ENCODE measurements around the gene EYA4.
"Not testable (repeated sequence)": the region's sequence is repeated elsewhere in the genome, so short reads cannot be mapped to it uniquely, and the experiment has no call there.

EYA4 gene

GRCh38 chr6:133528566-133528965, 287.4 kb downstream of the EYA4 start:
- no peak for DNase-seq (ENCODE audit: low read depth in 2 of 2)

DNA sequence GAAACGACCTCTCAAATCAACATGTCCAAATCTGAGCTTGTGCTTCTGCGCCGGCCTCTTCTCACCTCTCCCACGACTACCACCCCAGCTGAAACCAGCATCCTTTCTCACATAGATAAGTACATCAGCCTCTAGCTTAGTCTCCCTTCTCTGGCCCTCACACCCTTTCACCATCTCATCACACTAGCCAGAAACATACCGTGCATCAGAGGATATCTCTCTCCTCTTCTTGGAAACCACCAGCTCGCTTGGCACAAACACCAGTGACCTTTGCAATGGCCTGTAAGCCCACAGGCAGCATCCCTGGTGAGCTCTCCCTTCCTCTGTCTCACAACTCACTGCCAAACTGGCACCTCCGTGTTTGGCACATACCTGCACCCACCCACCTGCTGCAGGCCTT, 291.8 kb downstream of the EYA4 start:
- no peak for DNase-seq (ENCODE audit: low read depth in 2 of 2)

- DNase-seq (ENCODE audit: low read depth in 2 of 2): no peak
These were observed 298.5 kb downstream of the EYA4 start for GRCh38 chr6:133539502-133540259.

GRCh38 chr6:133540361-133540760, 299.2 kb downstream of the EYA4 start:
- DNase-seq (ENCODE audit: low read depth in 2 of 2): no peak

GRCh38 chr6:133541040-133541439, 299.9 kb downstream of the EYA4 start:
- no peak for DNase-seq (ENCODE audit: low read depth in 2 of 2)

GRCh38 chr6:133542056-133542821, 301.1 kb downstream of the EYA4 start:
- DNase-seq (ENCODE audit: low read depth in 2 of 2): no peak

DNA sequence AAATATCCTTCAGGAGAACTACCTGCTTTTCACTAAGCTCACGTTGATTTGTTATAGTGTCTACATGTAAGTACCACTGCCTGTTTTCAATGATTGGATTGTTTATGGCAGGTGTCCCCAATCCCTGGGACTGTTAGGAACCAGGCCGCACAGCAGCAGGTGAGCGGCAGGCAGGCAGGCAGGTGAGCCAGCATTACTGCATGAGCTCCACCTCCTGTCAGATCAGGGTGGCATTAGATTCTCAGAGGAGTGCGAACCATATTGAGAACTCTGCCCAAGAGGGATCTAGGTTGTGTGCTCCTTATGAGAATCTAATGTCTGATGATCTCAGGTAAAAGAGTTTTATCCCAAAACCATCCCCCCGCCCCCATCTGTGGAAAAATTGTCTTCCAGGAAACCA, 303.3 kb downstream of the EYA4 start:
- DNase-seq (ENCODE audit: low read depth in 2 of 2): no peak

GRCh38 chr6:133546098-133546497, 304.9 kb downstream of the EYA4 start:
- DNase-seq (ENCODE audit: low read depth in 2 of 2): peak; percentile 48

DNA sequence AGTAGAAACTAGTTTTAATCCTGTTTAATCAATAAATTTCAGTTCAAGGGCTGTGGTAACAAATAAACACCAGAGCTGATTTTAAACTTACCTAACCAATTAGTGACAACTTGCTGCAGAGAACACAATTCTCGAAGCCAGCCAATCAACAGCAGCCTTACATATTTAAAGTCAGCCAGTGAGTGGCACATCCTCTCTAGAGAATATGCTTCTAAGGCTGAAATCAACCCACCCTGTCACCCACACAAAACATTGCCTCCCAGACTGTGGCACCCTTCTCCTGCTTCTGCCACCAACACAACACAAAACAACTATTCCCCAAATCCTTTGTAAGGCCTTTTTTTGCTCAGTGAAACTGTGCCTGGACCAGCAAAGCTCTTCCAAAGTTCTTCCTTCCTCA, 306.0 kb downstream of the EYA4 start:
- no peak for DNase-seq (ENCODE audit: low read depth in 2 of 2)

DNA sequence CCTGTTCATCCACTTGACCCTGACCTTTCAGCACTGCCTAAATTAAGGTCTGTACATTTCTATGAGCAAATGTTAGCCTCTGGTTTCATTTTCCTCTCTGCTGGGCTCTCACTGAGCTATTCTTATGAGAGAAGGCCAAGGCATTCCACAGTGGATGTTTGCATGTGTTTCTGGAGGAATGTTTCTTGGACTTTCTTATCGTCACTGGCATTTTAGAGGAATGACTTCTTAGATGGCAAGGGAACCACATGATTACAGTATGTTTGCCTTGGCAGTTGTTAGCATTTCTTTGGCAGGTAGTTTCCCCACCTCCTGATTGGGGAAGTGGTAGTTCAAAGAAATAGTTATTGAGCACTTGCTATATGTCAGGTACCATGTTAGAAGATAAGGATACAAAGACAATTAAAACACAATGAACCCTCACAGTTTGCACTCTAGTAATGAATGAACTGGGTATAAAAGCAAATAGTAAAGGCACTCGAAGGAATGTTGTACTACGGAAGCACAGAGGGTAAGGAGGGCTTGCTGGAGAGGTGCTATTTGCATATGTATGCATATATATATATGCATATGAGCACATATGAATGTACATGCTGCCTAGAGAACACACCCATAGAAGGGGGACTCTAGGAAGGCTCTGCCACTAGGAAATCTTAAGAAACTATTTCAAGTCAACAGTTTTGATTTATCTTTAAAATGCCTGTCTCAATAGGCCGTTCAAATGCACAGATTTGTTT, 307.4 kb downstream of the EYA4 start:
- no peak for DNase-seq (ENCODE audit: low read depth in 2 of 2)

DNA sequence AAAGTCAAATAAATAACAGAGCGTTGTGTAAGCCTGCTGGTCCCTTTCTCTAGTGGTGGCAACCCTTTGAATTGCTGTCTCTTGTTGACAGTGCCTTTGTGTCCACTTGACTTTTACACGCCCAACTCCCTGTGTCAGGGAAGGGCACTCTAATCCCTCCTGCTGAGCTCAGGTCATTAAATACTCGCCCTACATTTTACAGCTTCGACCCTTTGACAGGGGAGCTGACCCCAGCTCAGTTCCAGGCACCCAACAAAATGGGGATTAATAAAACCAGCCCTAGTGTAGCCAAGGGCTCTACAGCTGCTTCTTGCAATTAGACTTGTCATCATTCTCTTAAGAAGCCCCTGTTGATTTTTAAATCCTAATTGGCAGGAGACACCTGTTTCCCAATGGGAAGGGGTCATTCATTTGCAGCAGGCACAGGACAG, 308.2 kb downstream of the EYA4 start:
- no peak for DNase-seq (ENCODE audit: low read depth in 2 of 2)

- no peak for DNase-seq (ENCODE audit: low read depth in 2 of 2)
These were observed 308.9 kb downstream of the EYA4 start for GRCh38 chr6:133550026-133550425.

- no peak for DNase-seq (ENCODE audit: low read depth in 2 of 2)
These were observed 310.3 kb downstream of the EYA4 start for GRCh38 chr6:133551436-133551835.

DNA sequence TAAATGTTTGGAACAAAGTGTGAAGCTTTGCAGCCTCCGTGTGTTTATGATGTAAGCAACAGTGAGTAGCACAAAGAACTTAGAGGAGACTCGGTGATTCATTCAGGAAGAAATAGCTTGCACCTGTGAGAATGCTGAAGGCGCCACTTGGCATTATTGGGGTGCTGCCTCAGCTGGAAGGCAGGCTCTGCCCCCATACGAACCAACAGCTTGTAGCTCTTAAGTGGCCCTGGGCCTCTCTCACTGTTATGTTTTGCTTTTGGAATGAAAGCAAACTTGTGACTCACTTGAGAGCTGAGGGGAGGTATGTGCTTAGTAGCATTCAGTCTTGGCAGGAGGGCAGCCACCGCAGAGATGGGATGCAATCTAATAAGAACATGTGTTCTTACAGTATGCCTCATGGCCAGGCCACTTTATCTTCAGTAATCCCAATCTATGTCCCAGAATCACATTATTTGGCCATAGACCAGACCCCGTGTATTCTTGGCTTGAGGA, 310.7 kb downstream of the EYA4 start:
- peak; percentile 93 to 94 for DNase-seq (ENCODE audit: low read depth in 2 of 2)

DNA sequence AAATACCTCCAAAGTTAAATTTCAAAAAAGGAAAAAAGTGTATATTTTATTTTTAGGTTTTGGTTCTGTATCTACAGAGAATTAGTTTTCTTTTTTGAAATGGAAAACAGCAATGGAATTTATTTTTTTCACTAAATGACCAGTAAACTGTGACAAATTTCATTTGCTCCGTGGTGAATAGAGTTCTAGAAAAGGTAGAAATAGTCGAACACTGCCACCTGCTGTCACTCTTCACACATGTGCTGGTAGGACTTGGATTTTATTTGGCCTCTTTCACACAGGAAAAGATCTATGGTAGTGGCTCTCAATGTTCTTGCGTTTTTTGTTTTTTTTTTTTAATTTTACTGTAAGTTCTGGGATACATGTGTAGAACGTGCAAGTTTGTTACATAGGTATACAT, 312.5 kb downstream of the EYA4 start:
- DNase-seq (ENCODE audit: low read depth in 2 of 2): no peak

- DNase-seq (ENCODE audit: low read depth in 2 of 2): not testable (repeated sequence)
These were observed 313.0 kb downstream of the EYA4 start for GRCh38 chr6:133554121-133554520.

GRCh38 chr6:133555685-133556084, 314.5 kb downstream of the EYA4 start:
- no peak for DNase-seq (ENCODE audit: low read depth in 2 of 2)

GRCh38 chr6:133559926-133560325, 318.8 kb downstream of the EYA4 start:
- no peak for DNase-seq (ENCODE audit: low read depth in 2 of 2)

DNA sequence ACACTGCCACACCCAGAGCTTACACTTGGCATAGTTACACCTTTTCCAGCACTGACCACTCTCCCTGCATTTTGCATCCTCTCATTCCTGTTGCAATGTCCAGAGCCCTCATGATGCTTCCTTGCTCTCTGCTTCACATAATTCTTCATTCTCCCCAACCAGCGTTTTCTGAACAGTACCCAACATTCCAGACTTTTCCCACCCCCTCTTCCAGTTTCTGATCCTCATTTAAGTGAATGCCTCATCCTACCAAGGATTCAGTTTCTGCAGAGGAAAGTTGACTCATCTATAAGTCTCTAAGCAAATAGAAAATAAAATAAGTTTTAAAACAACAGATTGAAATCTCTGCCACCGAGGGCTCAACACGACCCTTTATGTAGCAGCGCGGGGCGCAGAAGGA, 326.5 kb downstream of the EYA4 start:
- no peak for DNase-seq (ENCODE audit: low read depth in 2 of 2)

- DNase-seq (ENCODE audit: low read depth in 2 of 2): no peak
These were observed 328.1 kb downstream of the EYA4 start for GRCh38 chr6:133568970-133569889.

DNA sequence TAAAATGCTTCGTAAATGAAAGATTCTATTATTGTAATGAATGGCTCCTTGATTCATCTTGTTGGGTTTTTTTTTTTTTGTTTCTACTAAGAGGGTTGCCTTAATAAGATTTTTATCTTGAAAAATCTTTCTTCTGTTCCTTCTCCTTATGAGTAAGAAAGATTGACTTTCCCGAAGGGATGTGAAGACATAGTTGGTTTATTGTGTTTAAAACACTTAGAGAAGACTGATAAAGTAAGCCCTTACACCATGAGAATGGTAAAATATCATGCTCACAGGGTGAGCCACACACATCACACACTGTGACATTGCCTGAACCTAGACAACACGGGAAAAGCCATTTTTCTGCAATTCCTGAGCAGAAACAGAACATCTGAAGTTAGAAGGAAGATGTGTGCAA, 330.5 kb downstream of the EYA4 start:
- no peak for DNase-seq (ENCODE audit: low read depth in 2 of 2)

Data from fibroblast of skin of left quadriceps (primary cell).